PC-3 (cell line): ENCODE data around the gene TBX18. TPM values are rescaled to one million over a fixed set of nuclear protein-coding genes. Genes with fewer than 3 reads are reported as not detected.

Experiments used
- ATAC-seq: fragments of 200-7000 bp; cut with Tn5 transposase; 2 replicates; pipeline ENCODE4 v1.9.1; 2020; ENCODE audit warnings: mild to moderate bottlenecking, moderate library complexity
- BruUV-seq: library from RNA; stranded (reverse); fragments of 400-500 nt; replicated peaks from 2 replicates; lab custom pipeline; 2021; lab: Mats Ljungman, UMichigan
- CTCF ChIA-PET: fragments of 300-600 bp; sonication (Branson Sonifier 250); formaldehyde crosslinking; loops from one replicate; lab custom pipeline; 2022; ENCODE audit warnings: antibody characterized with exemption; lab: Charles Lee
- POLR2A ChIA-PET: fragments of 300-600 bp; sonication (Branson Sonifier 250); formaldehyde crosslinking; loops from one replicate; lab custom pipeline; 2022; ENCODE audit warnings: antibody characterized with exemption; ENCODE audit not compliant: unreplicated experiment; lab: Charles Lee
- DNase-seq: peaks from one replicate; pipeline ENCODE4 v3.0.0-alpha.2; 2015
- H2AFZ ChIP-seq: fragments of 300-600 bp; sonication (generic); 2 replicates; pipeline ENCODE4 v1.6.0; 2016; ENCODE audit warnings: antibody characterized with exemption, low read length
- H3F3A ChIP-seq: fragments of 300-600 bp; sonication (generic); one replicate; pipeline ENCODE4 v1.6.0; 2017; ENCODE audit warnings: antibody characterized with exemption, low read length, control low read depth, mild to moderate bottlenecking; ENCODE audit not compliant: unreplicated experiment
- H3K27ac ChIP-seq: fragments of 300-600 bp; sonication (generic); 2 replicates; pipeline ENCODE4 v1.5.1; 2016; ENCODE audit warnings: mild to moderate bottlenecking, low read length
- H3K27me3 ChIP-seq: fragments of 300-600 bp; sonication (generic); 2 replicates; pipeline ENCODE4 v1.6.1; 2016; ENCODE audit warnings: low read length, mixed read lengths
- H3K36me3 ChIP-seq: fragments of 300-600 bp; sonication (generic); 2 replicates; pipeline ENCODE4 v1.6.1; 2016; ENCODE audit warnings: low read depth, mixed run types, low read length, mixed read lengths
- H3K4me1 ChIP-seq: fragments of 300-600 bp; sonication (generic); 2 replicates; pipeline ENCODE4 v1.5.1; 2016; ENCODE audit warnings: low read length; ENCODE audit not compliant: insufficient read depth
- H3K4me2 ChIP-seq: fragments of 300-600 bp; sonication (generic); 2 replicates; pipeline ENCODE4 v1.6.0; 2016; ENCODE audit warnings: low read length
- H3K4me3 ChIP-seq: fragments of 300-600 bp; sonication (generic); 2 replicates; pipeline ENCODE4 v1.5.1; 2016; ENCODE audit warnings: mild to moderate bottlenecking, low read length, mixed read lengths
- H3K79me2 ChIP-seq: fragments of 300-600 bp; sonication (generic); 2 replicates; pipeline ENCODE4 v1.6.1; 2017; ENCODE audit warnings: low read length, mixed read lengths
- H3K9ac ChIP-seq: fragments of 300-600 bp; sonication (generic); 2 replicates; pipeline ENCODE4 v1.6.0; 2016; ENCODE audit warnings: mild to moderate bottlenecking, low read length
- H3K9me2 ChIP-seq: fragments of 300-600 bp; sonication (generic); replicated peaks from 2 replicates; pipeline ENCODE4 v1.6.1; 2016; ENCODE audit warnings: mixed run types, low read length, mixed read lengths
- H3K9me3 ChIP-seq: fragments of 300-600 bp; sonication (generic); 2 replicates; pipeline ENCODE4 v1.6.1; 2016; ENCODE audit warnings: low read length, mixed read lengths
- H4K20me1 ChIP-seq: fragments of 300-600 bp; sonication (generic); 2 replicates; pipeline ENCODE4 v1.6.1; 2016; ENCODE audit warnings: low read length, mixed read lengths
- EZH2 ChIP-seq: fragments of 300-600 bp; sonication (generic); IDR thresholded peaks from one replicate; pipeline ENCODE4 v1.6.1; 2017; ENCODE audit warnings: antibody characterized with exemption, mild to moderate bottlenecking, low read length; ENCODE audit not compliant: unreplicated experiment
- EZH2phosphoT487 ChIP-seq: fragments of 300-600 bp; sonication (generic); IDR thresholded peaks from 2 replicates; pipeline ENCODE4 v1.6.1; 2018; ENCODE audit warnings: mild to moderate bottlenecking, antibody characterized with exemption, low read length, borderline replicate concordance
- intact Hi-C: fragments of 100-400 bp; cut with micrococcal nuclease; formaldehyde crosslinking; loops from 2 replicates; pipeline ENCODE4 v1.9.0; 2023
- total RNA-seq: library from RNA; depleted of rRNA; stranded (reverse); fragments of >200 nt; gene quantifications from 2 replicates; pipeline ENCODE4 v1.2.3, GENCODE V29; 2014
- TF ChIP-seq, protein P1 (sequence below): fragments of 300-600 bp; sonication (generic); conservative IDR thresholded peaks from 2 replicates; pipeline ENCODE4 v1.5.1; 2017; ENCODE audit warnings: antibody characterized with exemption, low read depth, mild to moderate bottlenecking, low read length

The TBX18 gene
- total RNA-seq, 1 experiment from 2014 or later, result not detected

GRCh38 chr6:84788689-84789088 lies 24.3 kb upstream of the TBX18 start:
- no TSS peak for BruUV-seq
- TF ChIP-seq, protein P1, sequence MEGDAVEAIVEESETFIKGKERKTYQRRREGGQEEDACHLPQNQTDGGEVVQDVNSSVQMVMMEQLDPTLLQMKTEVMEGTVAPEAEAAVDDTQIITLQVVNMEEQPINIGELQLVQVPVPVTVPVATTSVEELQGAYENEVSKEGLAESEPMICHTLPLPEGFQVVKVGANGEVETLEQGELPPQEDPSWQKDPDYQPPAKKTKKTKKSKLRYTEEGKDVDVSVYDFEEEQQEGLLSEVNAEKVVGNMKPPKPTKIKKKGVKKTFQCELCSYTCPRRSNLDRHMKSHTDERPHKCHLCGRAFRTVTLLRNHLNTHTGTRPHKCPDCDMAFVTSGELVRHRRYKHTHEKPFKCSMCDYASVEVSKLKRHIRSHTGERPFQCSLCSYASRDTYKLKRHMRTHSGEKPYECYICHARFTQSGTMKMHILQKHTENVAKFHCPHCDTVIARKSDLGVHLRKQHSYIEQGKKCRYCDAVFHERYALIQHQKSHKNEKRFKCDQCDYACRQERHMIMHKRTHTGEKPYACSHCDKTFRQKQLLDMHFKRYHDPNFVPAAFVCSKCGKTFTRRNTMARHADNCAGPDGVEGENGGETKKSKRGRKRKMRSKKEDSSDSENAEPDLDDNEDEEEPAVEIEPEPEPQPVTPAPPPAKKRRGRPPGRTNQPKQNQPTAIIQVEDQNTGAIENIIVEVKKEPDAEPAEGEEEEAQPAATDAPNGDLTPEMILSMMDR, result no peak
- no peak for TF ChIP-seq EZH2
- TF ChIP-seq EZH2phosphoT487, result no peak
- Histone ChIP-seq H3K36me3 (no peaks in the 10 kb centered on the region), H3K79me2 (no peaks in the 10 kb centered on the region), H3K27me3 (peaks cover 43% of the 10 kb centered on the region), H3K27ac (no peak overlapping the region), H3K9ac (no peak overlapping the region), H3F3A (no peaks in the 10 kb centered on the region), H4K20me1 (no peaks in the 10 kb centered on the region), H3K4me3 (no peak overlapping the region), H3K9me3 (no peaks in the 10 kb centered on the region), H3K9me2 (no peaks in the 10 kb centered on the region), H2AFZ (no peak overlapping the region), H3K4me1 (peaks cover 6% of the 10 kb centered on the region; the same call in 1 of the 2 replicates), H3K4me2 (no peak overlapping the region)
- CTCF ChIA-PET, result no interaction called here
- intact Hi-C loops, result no loop called here
- POLR2A ChIA-PET, result no interaction called here
- ATAC-seq, result no peak
- DNase-seq, result no peak

- H3K36me3 ChIP-seq, result no peaks in the 10 kb centered on the region
- no peak overlapping the region for H2AFZ ChIP-seq
- CTCF ChIA-PET, result no interaction called here
- TF ChIP-seq EZH2 (no peak), EZH2phosphoT487 (no peak)
- TF ChIP-seq, protein P1, result no peak
- POLR2A ChIA-PET, result no interaction called here
- no peaks in the 10 kb centered on the region for H3F3A ChIP-seq
- no peak overlapping the region for H3K4me2 ChIP-seq
- intact Hi-C loops, result no loop called here
- no peaks in the 10 kb centered on the region for H3K4me1 ChIP-seq
- no TSS peak for BruUV-seq
- no peak overlapping the region for H3K4me3 ChIP-seq
- no peaks in the 10 kb centered on the region for H3K79me2 ChIP-seq
- H3K9ac ChIP-seq, result no peak overlapping the region
- H3K27ac ChIP-seq, result no peak overlapping the region
- H3K9me2 ChIP-seq, result no peaks in the 10 kb centered on the region
- peaks cover 60% of the 10 kb centered on the region for H3K27me3 ChIP-seq
- DNase-seq, result no peak
- H4K20me1 ChIP-seq, result no peaks in the 10 kb centered on the region
- ATAC-seq, result no peak
- no peaks in the 10 kb centered on the region for H3K9me3 ChIP-seq
Measured at GRCh38 chr6:84785671-84786070, 21.3 kb upstream of the TBX18 start.

DNA sequence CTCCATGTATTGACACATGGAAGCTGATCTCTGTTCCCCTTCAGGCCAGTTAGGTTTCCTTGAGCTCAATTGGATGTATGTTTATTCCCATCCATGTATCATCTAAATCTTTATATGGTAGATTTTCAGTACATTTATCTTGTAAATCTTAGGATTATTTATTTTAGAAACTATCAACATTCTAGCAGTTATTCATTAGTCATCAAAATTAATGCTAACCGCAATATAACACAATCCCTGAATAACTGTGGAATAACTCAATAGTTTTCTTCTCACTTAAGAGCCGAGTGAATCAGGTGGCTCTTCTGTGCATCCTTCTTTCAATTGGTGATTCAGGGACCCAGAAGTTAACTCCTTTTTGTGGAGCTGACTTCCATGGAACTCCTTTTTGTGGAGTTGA lies 15.5 kb upstream of the TBX18 start:
- peaks cover 54% of the 10 kb centered on the region for H3K27me3 ChIP-seq
- H3K36me3 ChIP-seq, result no peaks in the 10 kb centered on the region
- no peaks in the 10 kb centered on the region for H3K4me1 ChIP-seq
- DNase-seq (no peak), ATAC-seq (no peak)
- CTCF ChIA-PET, result no interaction called here
- no peaks in the 10 kb centered on the region for H4K20me1 ChIP-seq
- no peaks in the 10 kb centered on the region for H3F3A ChIP-seq
- no peak overlapping the region for H3K4me2 ChIP-seq
- no peak for TF ChIP-seq EZH2
- TF ChIP-seq, protein P1, result no peak
- no peak for TF ChIP-seq EZH2phosphoT487
- POLR2A ChIA-PET, result no interaction called here
- H2AFZ ChIP-seq, result no peak overlapping the region
- no peaks in the 10 kb centered on the region for H3K9me3 ChIP-seq
- H3K79me2 ChIP-seq, result no peaks in the 10 kb centered on the region
- no peak overlapping the region for H3K4me3 ChIP-seq
- intact Hi-C loops, result loop anchor here (5.0 kb wide), 2 partner anchors 353 to 498 kb away; no protein-coding TSS in a partner anchor
- no peak overlapping the region for H3K27ac ChIP-seq
- H3K9me2 ChIP-seq, result no peaks in the 10 kb centered on the region
- no TSS peak for BruUV-seq
- H3K9ac ChIP-seq, result no peak overlapping the region
